ENCODE data around the gene PIK3R6.
"Not testable (repeated sequence)": the region's sequence is repeated elsewhere in the genome, so short reads cannot be mapped to it uniquely, and the experiment has no call there.

PIK3R6 gene

DNA sequence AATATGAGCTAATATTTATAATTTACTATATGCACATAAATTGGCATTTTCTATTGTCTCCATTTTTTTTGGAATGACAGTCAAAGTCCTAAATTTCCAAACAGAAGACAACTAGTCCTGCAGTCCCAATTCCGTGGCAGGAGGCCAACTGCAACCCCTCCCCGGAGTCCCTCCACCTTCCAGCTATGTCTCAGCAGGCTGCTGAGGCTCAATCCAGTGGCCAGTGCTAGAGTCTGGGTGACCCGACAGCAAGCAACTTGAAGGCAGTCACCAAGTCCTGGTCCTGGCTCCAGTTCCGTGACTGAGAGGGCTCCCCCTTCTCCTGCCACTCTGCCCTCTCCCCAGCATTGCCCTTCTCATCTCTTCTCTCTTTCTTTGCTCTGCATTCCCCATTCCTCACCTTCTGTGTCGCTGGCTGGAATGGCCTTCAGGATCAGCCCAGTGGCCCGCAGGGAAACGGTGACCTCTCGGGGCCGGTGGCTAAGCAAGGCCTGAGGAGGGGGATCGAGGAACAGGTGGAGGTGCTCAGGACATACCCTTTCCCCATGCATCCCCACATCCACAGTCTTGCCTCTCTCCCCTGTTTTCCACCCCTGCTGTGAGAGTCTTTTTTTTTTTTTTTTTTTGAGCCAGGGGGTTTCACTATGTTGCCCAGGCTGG is 45.9 kb downstream of the PIK3R6 start:
- DNase-seq: no peak

DNA sequence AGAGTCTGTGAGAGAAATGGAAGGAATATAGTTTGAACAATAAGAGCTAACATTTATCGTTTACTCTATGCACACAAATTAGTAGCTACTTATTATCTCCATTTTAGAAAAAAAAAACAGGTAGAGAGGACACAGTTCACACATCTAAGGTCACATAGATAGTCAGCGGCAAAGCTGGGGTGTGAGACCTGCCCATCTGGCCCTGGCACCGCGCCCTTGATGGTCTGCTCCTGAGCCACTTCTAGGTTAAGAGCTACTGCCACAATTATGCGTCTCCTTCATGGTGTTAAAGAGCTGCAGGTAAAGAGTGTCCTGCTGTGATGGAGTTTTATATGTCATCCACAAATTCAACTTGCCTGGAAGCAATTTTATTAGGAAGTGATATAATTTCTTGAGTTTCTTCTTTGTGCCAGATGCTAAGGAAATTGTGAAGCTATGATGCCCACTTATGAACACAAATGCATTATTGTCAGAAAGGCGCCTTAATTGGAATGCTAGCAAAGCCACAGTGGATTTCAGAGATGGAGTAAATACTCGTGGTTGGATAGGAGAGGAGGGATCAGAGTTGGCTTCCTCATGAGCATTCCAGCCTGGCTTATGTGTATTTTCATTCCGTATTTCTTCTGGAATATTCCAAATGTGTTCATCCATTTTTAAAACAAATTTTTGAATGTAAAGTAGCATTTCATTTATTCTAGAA is 47.0 kb downstream of the PIK3R6 start:
- DNase-seq: no peak

DNA sequence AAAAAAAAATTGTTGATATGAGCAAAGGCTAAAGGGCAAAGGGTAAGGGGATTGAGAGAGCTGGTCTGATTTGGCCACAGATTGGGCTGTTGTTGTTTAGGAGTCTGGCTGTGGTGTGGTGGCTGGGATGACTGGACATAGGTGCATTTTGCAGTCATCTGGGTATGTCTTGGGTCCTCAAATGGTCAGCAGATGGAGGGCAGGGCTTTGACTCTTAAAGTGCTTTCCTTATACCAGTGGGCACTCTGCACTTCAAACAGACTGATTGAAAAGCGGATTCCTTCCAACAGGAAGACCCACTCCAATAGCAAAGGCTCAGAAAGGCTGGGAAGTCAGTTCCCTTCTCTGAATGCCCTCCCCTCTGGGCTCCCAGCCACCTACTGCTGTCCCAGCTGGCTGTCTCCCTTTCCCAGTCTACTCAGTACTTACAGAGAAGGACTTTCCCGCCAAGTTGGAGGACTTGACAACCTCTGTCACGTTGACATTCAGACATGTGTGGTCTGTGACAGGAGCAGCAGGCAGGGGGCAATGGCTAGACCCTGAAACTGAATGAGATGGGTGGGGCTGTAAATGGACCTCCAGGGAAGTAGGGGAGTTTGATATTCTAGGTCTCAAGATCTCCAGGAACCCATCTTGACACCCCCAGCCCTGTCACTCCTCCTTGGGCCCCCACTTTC is 48.7 kb downstream of the PIK3R6 start:
- no peak for DNase-seq

DNA sequence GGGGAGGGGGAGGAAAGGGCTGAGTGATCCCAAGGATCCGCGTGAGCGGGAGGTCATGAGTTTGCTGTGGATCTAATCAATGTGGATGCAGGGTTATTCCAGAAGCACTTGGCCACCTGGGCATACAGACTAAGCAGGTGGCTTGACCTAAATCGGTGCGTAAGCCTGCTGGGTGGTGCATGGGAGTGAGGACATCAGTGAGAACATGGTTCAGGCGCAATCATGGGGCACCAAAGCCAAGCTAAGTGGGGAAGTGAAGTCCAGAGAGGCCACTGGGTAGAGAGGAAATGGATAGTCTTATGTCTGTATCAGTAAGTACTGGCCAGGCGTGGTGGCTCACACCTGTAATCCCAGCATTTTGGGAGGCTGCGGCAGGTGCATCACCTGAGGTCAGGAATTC is 49.4 kb downstream of the PIK3R6 start:
- no peak for DNase-seq

DNA sequence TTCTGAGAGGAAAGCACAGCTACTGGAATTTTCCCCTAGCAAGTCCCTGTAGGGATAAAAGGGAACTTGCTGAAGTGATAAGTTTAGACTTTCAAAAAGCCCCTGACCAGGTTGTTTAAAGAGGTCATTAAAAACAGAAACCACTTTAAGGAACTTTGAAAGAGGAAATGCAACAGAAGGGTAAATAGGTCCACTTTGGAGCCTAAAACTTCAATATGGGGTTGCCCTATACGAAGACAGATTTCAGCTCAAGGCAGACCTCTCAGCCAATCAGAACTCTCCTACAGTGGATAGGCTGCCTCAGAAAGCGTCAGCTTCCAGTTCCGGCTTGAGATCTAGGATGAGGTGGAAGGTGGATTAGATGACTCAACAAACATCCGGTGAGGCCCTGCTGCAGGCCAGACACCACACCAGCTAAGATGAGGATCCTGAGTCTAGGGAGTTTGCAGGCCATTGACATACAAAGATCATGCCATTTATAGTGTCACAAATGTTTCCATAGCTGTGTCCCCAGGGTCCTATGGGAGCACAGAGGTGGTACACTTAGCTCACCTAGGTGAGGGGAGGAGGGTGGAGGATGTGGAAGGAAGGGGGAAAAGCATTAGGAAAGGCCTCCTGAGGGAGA is 60.4 kb downstream of the PIK3R6 start:
- DNase-seq: no peak

DNA sequence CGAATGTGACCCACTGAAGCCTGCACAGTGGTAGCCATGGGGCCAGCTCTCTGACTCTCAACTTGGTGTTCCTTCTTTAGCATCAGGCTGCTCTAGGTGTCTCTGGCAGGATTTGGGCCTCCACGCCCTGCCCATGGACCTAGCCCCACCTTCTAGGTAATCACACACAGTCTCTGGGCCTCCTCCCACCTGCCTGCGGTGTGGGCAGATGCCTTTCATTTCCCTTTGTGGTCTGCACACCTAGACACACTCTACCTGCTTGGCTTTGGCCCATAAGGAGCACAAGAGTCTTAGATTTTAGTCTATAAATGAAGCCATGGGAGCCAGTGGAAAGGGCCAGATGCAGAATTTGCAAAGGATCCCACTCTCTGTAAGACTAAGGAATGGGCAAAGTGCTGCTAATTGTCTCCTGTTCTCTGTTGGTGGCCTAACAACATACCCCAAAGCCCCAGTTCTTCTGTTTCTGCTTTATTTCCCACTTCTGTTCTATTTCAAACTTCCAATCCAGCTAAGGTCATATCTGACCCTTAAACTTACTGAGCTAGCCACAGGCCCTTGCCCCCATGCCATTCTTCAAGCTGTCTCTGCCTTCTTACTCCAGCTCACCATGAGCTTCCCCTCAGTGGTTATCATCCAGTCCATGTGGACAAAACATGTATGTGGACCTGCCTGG is 61.1 kb downstream of the PIK3R6 start:
- DNase-seq: no peak

DNA sequence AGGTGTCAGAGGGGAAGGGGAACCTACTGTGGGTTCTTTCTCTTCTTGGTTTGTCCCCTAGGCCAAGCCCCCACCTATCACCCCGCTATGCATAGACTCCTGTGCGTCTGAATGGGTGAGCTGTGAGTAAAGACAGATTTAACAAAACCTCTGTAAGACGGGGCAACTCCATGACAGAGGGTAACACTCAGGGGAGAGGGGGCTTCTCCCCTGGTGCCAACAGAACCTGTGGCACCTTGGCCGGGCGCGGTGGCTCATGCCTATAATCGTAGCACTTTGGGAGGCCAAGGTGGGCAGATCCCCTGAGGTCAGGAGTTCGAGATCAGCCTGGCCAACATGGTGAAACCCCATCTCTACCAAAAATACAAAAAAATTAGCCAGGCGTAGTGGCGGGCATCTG is 62.1 kb downstream of the PIK3R6 start:
- DNase-seq: not testable (repeated sequence)

DNA sequence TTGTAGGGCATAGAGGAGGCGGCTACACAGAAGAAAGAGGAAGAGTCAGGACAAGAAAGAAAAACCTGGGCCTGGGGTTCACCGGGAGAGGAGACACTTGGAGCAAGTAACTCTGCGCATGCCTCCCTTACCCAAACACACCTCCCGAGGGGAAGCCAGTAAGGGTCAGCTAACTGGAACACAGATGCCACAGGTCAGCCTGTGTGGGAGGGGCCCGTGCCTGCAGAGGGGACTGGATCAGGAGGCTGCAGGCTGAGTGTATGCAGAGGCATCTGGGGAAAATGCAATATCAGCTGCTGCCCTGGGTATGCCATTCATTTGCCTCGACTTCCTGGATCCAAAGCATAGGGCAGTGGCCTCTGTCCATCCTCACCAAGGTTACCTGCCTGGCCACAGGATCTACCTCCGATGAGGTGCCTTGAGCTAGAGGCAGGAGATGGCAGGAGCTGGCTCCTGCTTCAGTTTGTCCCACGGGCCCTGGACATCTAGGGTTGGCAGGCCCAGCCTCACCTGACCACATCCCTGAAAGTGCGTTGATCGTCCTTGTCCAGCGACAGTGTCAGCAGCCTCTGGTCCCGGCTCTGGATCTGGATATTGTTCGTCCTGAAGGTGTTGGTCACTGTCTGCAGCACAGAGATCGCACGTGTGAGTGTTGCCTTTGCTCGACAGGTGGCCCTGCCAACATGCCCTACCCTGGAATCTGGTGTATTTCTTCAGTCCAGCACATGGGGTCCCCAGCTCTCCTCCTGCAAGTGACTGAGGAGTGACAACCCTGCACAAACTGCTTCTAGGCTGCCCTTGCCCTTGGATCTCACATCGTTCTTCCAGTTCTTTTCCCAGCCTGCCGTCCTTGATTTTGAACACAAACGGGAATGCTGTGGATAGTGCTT is 63.7 kb downstream of the PIK3R6 start:
- no peak for DNase-seq

DNA sequence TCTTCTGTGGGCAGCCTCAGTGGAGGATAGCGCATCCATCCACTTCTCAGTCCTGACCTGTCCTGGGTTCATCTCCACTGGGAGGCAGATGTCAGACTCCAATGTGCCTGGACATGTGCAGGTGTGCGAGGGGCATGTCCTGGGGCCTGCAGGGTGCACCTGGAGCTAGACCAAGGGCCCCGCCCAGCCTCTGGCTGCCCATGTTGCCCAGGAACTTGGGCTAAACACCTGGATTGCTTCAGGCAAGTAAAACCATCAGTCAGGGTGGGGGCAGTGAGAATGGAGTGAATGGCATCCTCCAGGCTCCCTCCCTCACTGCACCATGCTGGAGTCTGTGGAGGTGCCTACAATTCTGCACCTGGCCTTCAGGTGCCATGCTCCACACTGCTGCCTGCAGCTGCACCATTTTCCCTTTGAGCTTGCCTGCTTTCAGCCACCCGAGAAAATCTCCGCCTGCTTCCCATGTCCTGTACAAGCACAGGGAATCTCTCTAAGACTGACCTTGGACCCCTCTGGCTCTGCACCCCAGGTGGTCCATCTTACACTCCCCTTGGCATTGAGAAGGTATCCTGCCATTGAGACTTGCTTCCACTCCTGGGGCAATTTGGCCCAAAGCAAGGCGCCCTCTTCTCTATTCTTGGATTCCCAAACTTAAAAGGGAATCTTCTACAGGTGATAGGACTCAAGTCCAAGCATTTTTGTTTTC is 66.2 kb downstream of the PIK3R6 start:
- no peak for DNase-seq

DNA sequence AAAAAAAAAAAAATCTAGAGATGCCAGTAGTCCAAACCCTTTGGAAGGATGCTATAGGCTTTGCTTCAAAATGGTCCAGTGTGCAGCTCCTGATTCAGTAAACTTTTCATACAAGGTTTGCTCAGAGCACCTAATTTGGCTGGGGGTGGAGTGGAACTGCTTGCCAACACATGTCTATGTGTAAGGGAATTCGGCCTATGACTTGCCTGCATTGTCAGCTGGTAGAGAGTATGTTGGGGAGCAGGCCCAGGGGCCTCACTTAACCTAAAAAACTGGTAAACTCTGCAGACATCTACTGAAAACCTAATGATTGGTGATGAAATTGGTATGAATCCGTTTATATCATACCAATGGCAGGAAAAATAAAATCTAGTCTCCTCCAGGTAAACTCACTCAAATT is 66.8 kb downstream of the PIK3R6 start:
- no peak for DNase-seq

DNA sequence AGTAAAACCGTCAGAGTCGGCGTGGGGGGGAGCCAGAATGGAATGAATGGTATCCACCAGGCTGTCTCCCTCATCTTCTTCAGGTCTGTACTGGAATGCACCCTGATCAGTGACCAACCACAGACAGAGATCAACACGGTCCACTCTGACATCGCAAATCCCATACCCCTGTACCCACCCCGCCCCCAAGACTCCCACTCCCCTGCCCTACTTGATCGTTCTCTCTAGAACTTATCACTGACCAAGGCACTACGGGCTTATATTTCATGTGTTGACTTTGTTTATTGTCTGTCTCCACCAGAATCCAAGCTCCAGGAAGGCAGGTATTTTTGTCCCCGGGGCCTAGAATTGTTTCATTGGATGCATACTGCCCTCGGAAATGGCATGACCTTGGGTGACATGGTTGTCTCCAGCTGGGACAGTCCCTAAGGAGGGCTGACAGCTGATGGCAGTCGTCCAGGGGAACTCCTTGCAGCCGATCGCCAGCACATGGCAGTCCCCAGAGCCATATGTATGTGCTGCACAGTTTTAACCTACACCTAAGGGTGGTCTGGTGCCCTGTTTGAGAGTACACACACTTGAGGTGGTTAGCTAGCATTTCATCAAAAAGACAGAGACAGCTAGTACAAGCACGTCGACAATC is 67.8 kb downstream of the PIK3R6 start:
- DNase-seq: no peak

DNA sequence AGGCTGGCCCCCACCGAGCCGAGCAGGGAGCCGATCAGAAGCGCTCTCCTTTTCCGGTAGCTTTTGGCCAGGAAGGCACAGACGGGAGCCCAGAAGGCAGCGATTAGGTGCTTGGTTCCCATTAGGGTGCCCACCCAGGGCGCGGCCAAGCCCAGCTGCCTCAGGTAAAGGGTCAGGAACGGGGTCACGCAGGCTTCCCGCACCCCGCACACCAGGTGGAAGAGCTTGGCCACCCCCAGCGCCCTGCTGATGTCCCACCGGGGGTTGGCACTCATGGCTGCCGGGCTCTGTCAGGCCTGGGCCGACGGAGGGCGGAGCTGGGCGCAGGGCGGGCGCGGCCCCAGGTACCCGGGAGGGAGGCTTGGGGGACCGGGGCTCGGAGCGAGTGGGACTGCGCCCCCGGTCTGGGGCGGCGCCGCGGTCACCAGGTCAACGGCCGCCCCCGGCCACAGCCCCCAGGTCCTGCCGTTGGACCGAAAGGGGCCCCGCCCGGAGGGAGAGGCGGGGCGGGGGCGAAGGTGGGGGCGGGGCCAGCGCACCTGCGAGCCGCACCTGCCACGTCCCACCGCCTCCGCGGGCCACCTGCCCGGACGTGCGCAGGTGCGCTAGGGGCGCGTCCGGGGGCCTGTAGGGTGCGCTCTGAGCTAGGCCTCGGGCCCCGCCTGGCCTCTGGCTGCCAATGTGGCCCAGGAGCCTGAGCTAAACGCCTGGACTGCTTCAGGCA is 68.5 kb downstream of the PIK3R6 start, which contains the start of gene MFSD6L:
Gene MFSD6L, minus strand, starts transcription at position 520 of the 724 bp plus-strand sequence. Its CDS starts 245 bp downstream, at position 275.
- no peak for DNase-seq

DNA sequence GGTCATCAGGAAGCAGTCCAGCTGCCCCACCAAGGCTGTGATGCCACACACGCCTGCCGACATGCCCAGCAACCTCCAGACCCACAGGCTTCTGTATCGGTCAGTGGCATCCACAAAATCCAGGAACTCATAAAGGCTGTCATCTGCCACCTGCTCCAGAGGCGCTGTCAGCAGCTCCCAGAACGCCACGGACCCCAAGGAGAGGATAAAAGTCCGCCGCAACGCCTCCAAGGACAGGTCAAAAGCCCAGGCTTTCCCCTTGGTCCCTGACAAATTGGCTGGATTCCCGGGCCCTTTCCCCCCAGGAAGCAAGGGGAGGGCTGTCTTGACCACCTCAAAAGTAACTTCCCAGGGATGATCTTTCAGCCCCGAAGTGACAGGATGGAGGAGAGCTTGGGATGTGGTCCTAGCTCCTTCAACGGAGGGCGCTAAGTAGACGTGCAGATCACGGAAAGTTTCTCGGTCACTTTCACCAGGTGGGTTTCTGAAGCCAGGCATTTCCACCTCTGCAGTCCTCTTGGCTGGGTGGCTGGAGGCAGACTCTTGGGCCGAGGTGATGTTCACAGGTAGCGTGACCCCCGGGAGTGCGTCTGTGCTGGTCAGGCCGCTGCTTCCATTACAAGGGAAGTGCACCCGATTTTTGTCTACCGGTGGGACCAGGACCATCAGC is 69.2 kb downstream of the PIK3R6 start:
- no peak for DNase-seq

DNA sequence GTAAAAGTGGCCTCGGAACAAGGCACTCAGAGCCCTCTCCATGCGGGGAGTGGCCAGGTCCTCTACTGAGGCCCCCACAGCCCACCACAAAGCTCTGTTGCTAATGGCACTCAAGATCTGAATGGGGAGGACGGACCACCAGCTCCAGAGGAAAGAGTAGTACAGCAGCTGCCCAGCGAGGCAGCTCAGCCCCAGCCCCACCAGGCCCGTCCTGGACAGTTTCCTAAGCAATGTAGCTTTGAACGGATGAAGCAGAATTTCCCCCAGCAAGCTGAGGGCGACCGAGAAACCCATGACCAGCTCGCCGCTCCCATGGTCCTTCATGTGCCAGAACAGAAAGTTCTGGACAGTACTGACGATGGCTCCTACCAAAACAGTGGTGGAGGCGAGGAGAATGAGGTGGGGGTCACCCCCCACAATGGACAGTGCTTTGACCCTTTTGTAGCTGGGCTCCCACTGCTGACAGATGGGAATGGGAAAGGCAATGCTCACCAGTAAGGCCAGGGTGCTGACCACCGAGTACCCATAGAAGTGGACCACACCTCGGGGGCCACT is 69.8 kb downstream of the PIK3R6 start:
- no peak for DNase-seq

DNA sequence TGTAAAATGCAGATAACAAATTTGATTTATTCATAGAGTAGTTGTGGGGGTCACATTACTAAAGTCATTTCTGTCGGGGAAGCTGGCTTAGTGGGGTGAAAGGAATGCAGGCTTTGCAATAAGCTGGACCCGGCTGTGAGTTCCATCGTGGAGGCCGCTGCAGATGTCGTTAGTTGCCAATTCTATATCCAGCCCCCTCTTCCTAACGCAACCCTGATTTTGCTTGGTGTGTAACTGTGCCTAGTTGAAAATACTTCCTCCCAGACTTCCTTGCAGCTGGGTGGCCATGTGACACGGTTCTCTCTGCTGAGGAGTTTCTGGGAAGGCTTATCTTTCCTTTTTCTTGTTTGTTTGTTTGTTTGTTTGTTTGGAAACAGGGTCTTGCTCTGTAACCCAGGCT is 72.8 kb downstream of the PIK3R6 start:
- DNase-seq: no peak

DNA sequence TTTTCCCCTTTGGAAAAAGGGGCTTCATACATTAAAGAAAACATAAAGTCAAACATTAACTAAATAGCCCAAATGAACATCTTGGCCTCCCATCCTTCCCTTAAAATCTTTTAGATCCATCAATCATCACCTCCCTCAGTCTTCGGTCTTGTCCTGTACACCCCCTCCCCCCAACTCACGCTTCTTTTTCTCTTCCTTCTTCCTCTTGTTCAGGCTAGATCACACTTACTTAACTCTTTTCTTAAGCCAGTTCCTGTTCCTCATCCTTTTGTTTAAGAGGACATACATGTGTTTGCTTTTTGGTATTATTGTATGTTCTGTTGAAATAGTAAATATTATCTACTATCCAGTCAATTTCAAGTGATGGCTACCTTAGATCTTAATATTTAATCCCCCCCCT is 73.8 kb downstream of the PIK3R6 start:
- no peak for DNase-seq

DNA sequence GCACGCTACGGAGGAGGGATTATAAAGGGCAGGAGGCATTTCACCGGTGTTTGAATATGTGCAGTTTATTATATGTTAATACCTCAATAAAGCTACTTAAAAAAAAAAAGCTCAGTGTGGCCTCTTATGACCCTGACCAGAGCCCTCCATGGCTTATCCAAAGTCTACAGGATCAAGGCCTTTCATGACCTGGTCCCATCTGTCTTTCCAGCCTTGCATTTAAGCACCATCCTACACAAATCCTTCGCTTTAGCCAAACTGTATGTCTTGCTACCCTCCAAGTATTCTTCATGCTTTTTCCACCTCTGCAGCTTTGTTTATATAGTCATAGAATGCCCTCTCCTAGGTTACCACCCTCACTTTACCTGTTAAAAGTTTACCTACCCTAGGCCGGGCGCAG is 74.8 kb downstream of the PIK3R6 start:
- DNase-seq: no peak

DNA sequence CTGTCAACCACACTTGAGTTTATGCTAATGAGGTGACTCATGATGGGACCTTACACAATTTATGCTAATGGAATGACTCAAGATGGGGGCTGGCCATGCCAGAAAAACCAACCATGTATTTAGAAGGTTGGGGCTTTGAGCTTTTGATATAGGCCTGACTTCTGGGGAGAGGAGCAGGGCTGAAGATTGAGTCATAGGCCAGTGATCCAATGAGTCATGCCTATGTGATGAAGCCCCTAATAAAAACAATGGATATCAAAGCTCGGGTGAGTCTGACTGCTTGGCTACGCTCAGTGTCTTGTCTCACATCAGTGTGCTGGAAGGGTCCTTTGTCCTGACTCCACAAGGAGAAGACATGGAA is 75.6 kb downstream of the PIK3R6 start:
- DNase-seq: no peak

DNA sequence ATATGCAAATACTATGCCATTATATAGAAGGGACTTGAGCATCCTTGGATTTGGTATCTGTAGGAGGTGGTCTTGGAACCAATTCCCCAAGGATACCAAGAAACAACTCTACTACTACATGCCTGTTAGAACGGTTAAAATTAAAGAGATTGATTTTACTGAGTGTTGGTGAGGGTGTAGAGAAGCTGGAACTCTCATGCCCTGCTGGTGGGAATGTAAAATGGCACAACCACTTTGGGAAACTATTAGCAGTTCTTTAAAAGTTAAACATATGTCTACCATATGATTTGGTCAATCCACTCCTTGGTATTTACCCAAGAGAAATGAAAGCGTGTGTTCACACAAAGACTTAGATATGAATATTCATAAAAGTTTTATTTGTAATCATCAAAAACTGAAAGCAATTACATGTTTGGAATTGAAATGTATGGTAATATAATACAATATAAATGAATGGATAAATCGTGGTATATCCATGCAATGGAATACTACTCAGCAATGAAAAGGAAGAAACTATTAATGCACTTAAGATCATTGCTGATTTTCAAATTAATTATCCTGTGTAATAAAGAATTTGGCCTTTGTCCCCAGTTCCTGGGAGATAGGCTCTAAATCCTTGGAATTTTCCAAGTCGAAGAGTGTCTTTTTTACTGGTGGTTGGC is 76.1 kb downstream of the PIK3R6 start:
- no peak for DNase-seq
